Retinal pigment epithelial cell (primary cell): ENCODE data around the gene ARHGEF25.
"Not testable (repeated sequence)": the region's sequence is repeated elsewhere in the genome, so short reads cannot be mapped to it uniquely, and the experiment has no call there.

ENCODE experiments used
- DNase-seq: peaks from one replicate; pipeline ENCODE4 v3.0.0-alpha.2; 2010; ENCODE audit warnings: low read depth
- H3K4me3 ChIP-seq: 2 replicates; pipeline ENCODE4 v1.5.1; 2011; ENCODE audit warnings: mild to moderate bottlenecking, low read length, control low read depth, moderate library complexity
- CTCF ChIP-seq: conservative IDR thresholded peaks from 2 replicates; pipeline ENCODE4 v1.5.1; 2011; ENCODE audit warnings: low read depth, low read length, control low read depth, inconsistent platforms

The ARHGEF25 gene

DNA sequence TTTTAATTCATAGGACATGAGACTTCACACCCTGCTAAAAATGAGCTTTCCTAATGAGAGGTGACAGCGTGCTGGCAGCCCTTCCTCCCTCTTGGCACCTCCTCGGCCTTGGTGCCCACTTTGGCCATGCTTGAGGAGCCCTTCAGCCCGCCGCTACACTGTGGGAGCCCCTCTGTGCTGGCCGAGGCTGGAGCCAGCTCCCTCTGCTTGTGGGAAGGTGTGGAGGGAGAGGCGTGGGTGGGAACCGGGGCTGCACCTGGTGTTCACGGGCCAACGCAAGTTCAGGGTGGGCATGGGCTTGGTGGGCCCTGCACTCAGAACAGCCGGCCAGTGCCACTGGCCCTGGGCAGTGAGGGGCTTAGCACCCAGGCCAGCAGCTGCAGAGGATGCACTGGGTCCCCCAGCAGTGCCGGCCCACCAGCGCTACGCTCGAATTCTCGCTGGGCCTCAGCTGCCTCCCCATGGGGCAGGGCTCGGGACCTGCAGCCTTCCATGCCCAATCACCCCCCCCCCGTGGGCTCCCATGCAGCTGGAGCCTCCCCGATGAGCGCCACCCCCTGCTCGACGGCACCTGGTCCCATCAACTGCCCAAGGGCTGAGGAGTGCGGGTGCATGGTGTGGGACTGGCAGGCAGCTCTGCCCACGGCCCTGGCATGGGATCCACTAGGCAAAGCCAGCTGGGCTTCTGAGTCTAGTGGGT is 44.5 kb downstream of the ARHGEF25 start:
- TF ChIP-seq CTCF, result no peak
- no peak overlapping the region for H3K4me3 ChIP-seq
- DNase-seq, result no peak

GRCh38 chr12:57656408-57656807 is 45.2 kb downstream of the ARHGEF25 start:
- H3K4me3 ChIP-seq, DNase-seq: not testable (repeated sequence)

DNA sequence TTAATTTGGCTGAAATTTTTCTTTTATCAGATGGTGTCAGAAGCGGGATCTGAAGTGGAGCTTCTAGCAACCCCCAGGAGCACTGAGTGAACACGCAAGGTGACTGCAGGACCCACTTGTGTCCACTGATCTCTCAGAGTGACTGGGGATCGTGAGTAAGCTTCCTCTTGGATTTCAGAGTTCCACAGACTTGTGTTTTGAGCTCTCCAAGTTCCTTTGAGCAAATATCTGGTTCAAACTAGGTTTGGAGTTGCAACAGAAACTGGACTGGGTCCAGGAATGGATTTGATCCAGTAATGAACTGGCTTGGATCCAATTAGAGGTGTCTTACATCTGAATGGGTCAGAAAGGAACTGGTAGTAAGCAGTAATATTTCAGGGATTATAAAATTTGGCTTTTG is 46.5 kb downstream of the ARHGEF25 start:
- peak; percentile 13 for DNase-seq
- TF ChIP-seq CTCF, result no peak
- no peak overlapping the region for H3K4me3 ChIP-seq

GRCh38 chr12:57658890-57659289 is 47.7 kb downstream of the ARHGEF25 start:
- no peak for DNase-seq
- no peak for TF ChIP-seq CTCF
- no peak overlapping the region for H3K4me3 ChIP-seq

DNA sequence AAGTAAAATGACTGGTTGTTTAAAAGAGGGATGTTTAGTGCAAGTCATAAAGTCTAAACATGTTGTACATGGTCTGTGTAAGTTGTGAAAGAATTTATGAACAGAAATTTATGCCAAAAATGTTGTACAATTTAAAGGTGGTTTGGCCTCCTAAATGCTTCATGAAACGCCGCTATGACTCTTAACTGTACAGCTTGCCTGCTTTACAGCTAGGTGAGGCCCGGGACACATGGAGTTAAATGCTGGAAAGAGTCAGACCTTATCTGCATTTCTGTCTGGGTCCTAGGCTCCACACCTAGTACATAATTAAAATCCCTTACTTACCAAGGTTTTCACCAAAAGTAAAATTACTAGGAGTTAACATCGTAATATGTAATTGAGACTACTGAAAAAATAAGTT is 50.1 kb downstream of the ARHGEF25 start:
- no peak overlapping the region for H3K4me3 ChIP-seq
- TF ChIP-seq CTCF, result no peak
- no peak for DNase-seq

DNA sequence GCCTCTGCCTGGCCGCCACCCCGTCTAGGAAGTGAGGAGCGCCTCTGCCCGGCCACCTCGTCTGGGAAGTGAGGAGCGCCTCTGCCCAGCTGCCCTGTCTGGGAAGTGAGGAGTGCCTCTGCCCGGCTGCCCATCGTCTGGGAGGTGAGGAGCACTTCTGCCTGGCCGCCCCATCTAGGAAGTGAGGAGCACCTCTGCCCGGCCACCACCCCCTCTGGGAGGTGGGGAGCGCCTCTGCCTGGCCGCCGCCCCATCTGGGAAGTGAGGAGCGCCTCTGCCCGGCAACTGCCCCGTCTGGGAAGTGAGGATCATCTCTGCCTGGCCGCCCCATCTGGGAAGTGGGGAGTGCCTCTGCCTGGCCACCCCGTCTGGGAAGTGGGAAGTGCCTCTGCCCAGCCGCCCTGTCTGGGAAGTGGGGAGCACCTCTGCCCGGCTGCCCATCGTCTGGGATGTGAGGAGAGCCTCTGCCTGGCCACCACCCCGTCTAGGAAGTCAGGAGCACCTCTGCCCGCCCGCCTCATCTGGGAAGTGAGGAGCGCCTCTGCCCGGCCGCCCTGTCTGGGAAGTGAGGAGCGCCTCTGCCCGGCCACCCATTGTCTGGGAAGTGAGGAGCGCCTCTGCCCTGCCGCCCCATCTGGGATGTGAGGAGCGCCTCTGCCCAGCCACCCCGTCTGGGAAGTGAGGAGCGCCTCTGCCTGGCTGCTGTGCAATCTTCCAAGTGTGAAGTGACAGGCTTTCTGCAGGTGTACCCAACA is 54.0 kb downstream of the ARHGEF25 start:
- not testable (repeated sequence) for DNase-seq, H3K4me3 ChIP-seq
